Spleen (tissue), 11 donors: ENCODE data around the gene SLC39A8. TPM values are rescaled to one million over a fixed set of nuclear protein-coding genes. Genes with fewer than 3 reads are reported as not detected.

Experiments used
- DNase-seq: peaks from one replicate; pipeline ENCODE4 v3.0.0-alpha.2; 2020
- H3K27ac ChIP-seq, 8 donors: fragments of 200-600 bp; sonication (generic) in 7 of 8; 1 replicate in 4 of 8; 2 replicates in 4 of 8; pipeline versions ENCODE4 v1.5.0 to v1.8.0; 2016 to 2021; ENCODE audit warnings: inconsistent platforms in 4 of 8, mild to moderate bottlenecking in 4 of 8, moderate library complexity in 1 of 8
- H3K27me3 ChIP-seq, 7 donors: fragments of 200-600 bp; sonication (generic) in 6 of 7; replicated peaks in 1 of 7; 1 replicate in 4 of 7; 2 replicates in 3 of 7; pipeline versions ENCODE4 v1.5.0 to v1.8.0; 2016 to 2021; ENCODE audit warnings: inconsistent platforms in 3 of 7, mild to moderate bottlenecking in 1 of 7
- H3K36me3 ChIP-seq, 6 donors: fragments of 200-600 bp; sonication (generic) in 5 of 6; 1 replicate in 4 of 6; 2 replicates in 2 of 6; pipeline versions ENCODE4 v1.5.0 to v1.8.0; 2016 to 2021; ENCODE audit warnings: inconsistent platforms in 2 of 6
- H3K4me1 ChIP-seq, 6 donors: fragments of 200-600 bp; sonication (generic) in 5 of 6; 1 replicate in 3 of 6; 2 replicates in 3 of 6; pipeline versions ENCODE4 v1.5.0 to v1.8.0; 2016 to 2021; ENCODE audit warnings: inconsistent platforms in 3 of 6
- H3K4me3 ChIP-seq, 8 donors: fragments of 200-600 bp; sonication (generic) in 7 of 8; 1 replicate in 4 of 8; 2 replicates in 4 of 8; pipeline versions ENCODE4 v1.5.0 to v1.8.0; 2016 to 2021; ENCODE audit warnings: inconsistent platforms in 4 of 8, mild to moderate bottlenecking in 4 of 8, moderate library complexity in 2 of 8
- H3K9me3 ChIP-seq, 8 donors: fragments of 200-600 bp; sonication (generic) in 7 of 8; 1 replicate in 4 of 8; 2 replicates in 4 of 8; pipeline versions ENCODE4 v1.5.0 to v1.8.0; 2016 to 2021; ENCODE audit warnings: inconsistent platforms in 4 of 8
- CTCF ChIP-seq, 11 experiments: fragments of 200-600 bp in 7 of 11; fragments of 450-650 bp in 4 of 11; sonication (generic) in 4 of 11; IDR thresholded peaks in 8 of 11; conservative IDR thresholded peaks in 3 of 11; 1 replicate in 7 of 11; 2 replicates in 4 of 11; pipeline versions ENCODE4 v1.4.0 to v1.8.0; 2016 to 2021; ENCODE audit warnings: antibody characterized with exemption in 11 of 11, inconsistent platforms in 4 of 11, mild to moderate bottlenecking in 1 of 11
- POLR2A ChIP-seq, 3 donors: fragments of 450-650 bp; IDR thresholded peaks; one replicate each; pipeline ENCODE4 v1.5.1; 2017; ENCODE audit warnings: antibody characterized with exemption in 3 of 3, mild to moderate bottlenecking in 1 of 3
- POLR2AphosphoS5 ChIP-seq, 3 donors: sonication (generic); formaldehyde crosslinking; IDR thresholded peaks; one replicate each; pipeline ENCODE4 v1.5.1; 2017; ENCODE audit warnings: antibody characterized with exemption in 3 of 3
- WGBS, 5 donors: extraction: QIAGEN DNeasy Blood & Tissue Kit in 3 of 5; methylation state at CpG; one replicate each; pipeline versions ENCODE4 v1.1.5 to v1.1.7; 2013 to 2018; 5-methylcytosine and 5-hydroxymethylcytosine counted together
- intact Hi-C: fragments of 100-400 bp; cut with DNase I; formaldehyde crosslinking; loops from one replicate; pipeline ENCODE4 v1.15.0; 2023; ENCODE audit warnings: low total_unique reads
- polyA plus RNA-seq, 3 donors: library from polyadenylated mRNA; stranded (reverse); fragments of 200-250 nt; gene quantifications; one replicate each; pipeline ENCODE4 v1.2.1, GENCODE V29; 2013
- total RNA-seq, 7 donors: library from RNA; depleted of rRNA in 3 of 7; stranded (reverse); fragments of >200 nt in 3 of 7; fragmentation: NEBNext Ultra II Directional in 4 of 7; extraction: Animal tissue kit (Norgen Biotek cat#: 25700) in 4 of 7; gene quantifications; one replicate each; pipeline versions ENCODE4 v1.1.0 to v1.2.1, GENCODE V29; 2016 to 2021
- donor health status: healthy with polysubstance abuse.
- donor health status: DM: no; HTN: no; CAD: no; lungs with moderate emphysema.
- donor health status: DM: no; HTN: no; CAD: no.
- donor health status: Bipolar disorder and iron deficiency.
- donor health status: healthy.
- donor health status: DM: no; HTN: no; CAD: no.
- donor health status: DM: yes; HTN: yes; CAD: no.

SLC39A8 gene
- total and polyA plus RNA-seq, 10 donors, result 4.5 to 21.7 (median 15.6) TPM

- no peak for DNase-seq
- Histone ChIP-seq H3K4me1 (peaks cover 3 to 23% (median 13%) of the 10 kb centered on the region in 6 donors), H3K4me3 (no peak overlapping the region), H3K36me3 (no peaks in the 10 kb centered on the region), H3K9me3 (no peaks in the 10 kb centered on the region), H3K27ac (no peak overlapping the region), H3K27me3 (no peaks in the 10 kb centered on the region)
- no peak for TF ChIP-seq POLR2AphosphoS5 (IDR thresholded peaks at IDR 0.05)
- TF ChIP-seq CTCF (IDR thresholded peaks at IDR 0.05 in 8 of 11, conservative IDR thresholded peaks at IDR 0.05 in 3 of 11), result no peak
- TF ChIP-seq POLR2A (IDR thresholded peaks at IDR 0.05), result no peak
- WGBS, 5 donors, result 72 to 89% (median 77%) methylated on average over 2 of the region's 2 CpGs
- intact Hi-C loops, result loop anchor here (10.0 kb wide), 1 partner anchor 86 kb away; no protein-coding TSS in a partner anchor
Measured at GRCh38 chr4:102348701-102349100, 3.4 kb upstream of the SLC39A8 start.

- Histone ChIP-seq H3K36me3 (no peaks in the 10 kb centered on the region), H3K4me1 (peaks cover 8 to 53% (median 26%) of the 10 kb centered on the region in 6 donors), H3K27me3 (no peaks in the 10 kb centered on the region), H3K4me3 (peak overlapping the region; percentile 66 to 81 (median 72)), H3K9me3 (no peaks in the 10 kb centered on the region), H3K27ac (peak overlapping the region; percentile 79 to 92 (median 84))
- no peak for TF ChIP-seq POLR2AphosphoS5 (IDR thresholded peaks at IDR 0.05)
- peak in 1 of 11 experiments; percentile 37 for TF ChIP-seq CTCF (IDR thresholded peaks at IDR 0.05 in 8 of 11, conservative IDR thresholded peaks at IDR 0.05 in 3 of 11)
- intact Hi-C loops, result loop anchor here (10.0 kb wide), 1 partner anchor 89 kb away; no protein-coding TSS in a partner anchor
- WGBS, 5 donors, result 1 to 11% (median 2%) methylated on average over 5 of the region's 5 CpGs
- DNase-seq, result no peak
Measured at GRCh38 chr4:102345795-102346100, 466 bp upstream of the SLC39A8 start.

- no peaks in the 10 kb centered on the region for H3K36me3 ChIP-seq
- intact Hi-C loops, result loop anchor here (10.0 kb wide), 1 partner anchor 90 kb away; no protein-coding TSS in a partner anchor
- peak overlapping the region; percentile 66 to 81 (median 72) for H3K4me3 ChIP-seq
- peak; percentile 95 for DNase-seq
- WGBS, 5 donors, result 0 to 1% (median 0%) methylated on average over 23 to 48 of the region's 48 CpGs
- peak overlapping the region; percentile 79 to 92 (median 84) for H3K27ac ChIP-seq
- TF ChIP-seq POLR2AphosphoS5 (IDR thresholded peaks at IDR 0.05) (peak in 2 of 3 donors; percentile 78 to 84), POLR2A (IDR thresholded peaks at IDR 0.05) (no peak)
- no peaks in the 10 kb centered on the region for H3K9me3 ChIP-seq
- no peaks in the 10 kb centered on the region for H3K27me3 ChIP-seq
- peaks cover 8 to 65% (median 26%) of the 10 kb centered on the region in 6 donors for H3K4me1 ChIP-seq
Measured at GRCh38 chr4:102344520-102344953, 745 bp downstream of the SLC39A8 start.

GRCh38 chr4:102343964-102344519, 1.2 kb downstream of the SLC39A8 start:
- TF ChIP-seq POLR2A (IDR thresholded peaks at IDR 0.05) (no peak), CTCF (IDR thresholded peaks at IDR 0.05 in 8 of 11, conservative IDR thresholded peaks at IDR 0.05 in 3 of 11) (no peak), POLR2AphosphoS5 (IDR thresholded peaks at IDR 0.05) (no peak)
- DNase-seq, result no peak
- peak overlapping the region; percentile 66 to 81 (median 72) for H3K4me3 ChIP-seq
- 0 to 3% (median 2%) methylated on average over 17 to 21 of the region's 21 CpGs for WGBS, 5 donors
- H3K27ac ChIP-seq, result peak overlapping the region; percentile 79 to 92 (median 84)
- peaks cover 8 to 68% (median 26%) of the 10 kb centered on the region in 6 donors for H3K4me1 ChIP-seq
- intact Hi-C loops, result loop anchor here (10.0 kb wide), 1 partner anchor 91 kb away; no protein-coding TSS in a partner anchor
- H3K27me3 ChIP-seq, result no peaks in the 10 kb centered on the region
- no peaks in the 10 kb centered on the region for H3K9me3 ChIP-seq
- H3K36me3 ChIP-seq, result no peaks in the 10 kb centered on the region
